HepG2 (cell line): ENCODE data around the gene C22orf31. TPM values are rescaled to one million over a fixed set of nuclear protein-coding genes. Genes with fewer than 3 reads are reported as not detected.

Source experiments
- ATAC-seq: fragments of 200-7000 bp; cut with Tn5 transposase; 3 replicates; pipeline ENCODE4 v1.9.1; 2020; ENCODE audit warnings: mild to moderate bottlenecking, moderate library complexity
- BruUV-seq: library from RNA; stranded (reverse); fragments of 400-500 nt; replicated peaks from 2 replicates; lab custom pipeline; 2021; lab: Mats Ljungman, UMichigan
- CTCF ChIA-PET: fragments of 300-600 bp; formaldehyde crosslinking; extraction: SDS; loops from one replicate; lab custom pipeline; 2021; ENCODE audit warnings: low total read pairs, inconsistent platforms, low intra/inter-chr PET ratio; lab: Yijun Ruan, JAX
- POLR2A ChIA-PET: fragments of 350-600 bp; sonication (Branson Sonifier 250); formaldehyde crosslinking; loops from one replicate; lab custom pipeline; 2020; ENCODE audit warnings: antibody characterized with exemption, inconsistent platforms; lab: Yijun Ruan, JAX
- DNase-seq: peaks from one replicate; pipeline ENCODE4 v3.0.0-alpha.2; 2015; ENCODE audit warnings: low spot score
- FAIRE-seq: peaks from 3 replicates; lab custom pipeline; 2011; peaks lifted over from hg19 to GRCh38; lab: Jason Lieb, UNC
- H2AFZ ChIP-seq: one replicate; pipeline ENCODE4 v1.6.1; 2011; ENCODE audit warnings: low read length, inconsistent platforms
- H3K27ac ChIP-seq: fragments of 300-600 bp; 3 replicates; pipeline ENCODE4 v1.8.0; 2011; ENCODE audit warnings: mixed run types, mild to moderate bottlenecking, mixed read lengths, low read length, inconsistent platforms; ENCODE audit not compliant: insufficient read depth; ENCODE audit errors: extremely low read length
- H3K27me3 ChIP-seq, 2 experiments: fragments of 200-600 bp in 1 of 2; 2 replicates in 1 of 2; 3 replicates in 1 of 2; pipeline versions ENCODE4 v1.6.0 to v1.8.0; 2011; ENCODE audit warnings: low read length in 2 of 2, mild to moderate bottlenecking in 2 of 2, moderate library complexity in 2 of 2, inconsistent platforms in 1 of 2; ENCODE audit not compliant: insufficient read depth in 2 of 2, control insufficient read depth in 1 of 2
- H3K36me3 ChIP-seq, 2 experiments: fragments of 200-600 bp in 1 of 2; replicated peaks in 1 of 2; 2 replicates in 1 of 2; 3 replicates in 1 of 2; pipeline versions ENCODE4 v1.5.1 to v1.8.0; 2011; ENCODE audit warnings: low read length in 2 of 2, inconsistent platforms in 1 of 2; ENCODE audit not compliant: insufficient read depth in 2 of 2, control insufficient read depth in 1 of 2
- H3K4me1 ChIP-seq: 2 replicates; pipeline ENCODE4 v1.5.1; 2012; ENCODE audit warnings: low read length, inconsistent platforms; ENCODE audit not compliant: insufficient read depth
- H3K4me2 ChIP-seq: 2 replicates; pipeline ENCODE4 v1.6.0; 2011; ENCODE audit warnings: low read depth, low read length, inconsistent platforms
- H3K4me3 ChIP-seq, 3 experiments: fragments of 200-600 bp in 1 of 3; sonication (generic), shearing (Covaris generic) in 1 of 3; replicated peaks in 1 of 3; 2 replicates each; pipeline ENCODE4 v1.5.1; 2011 to 2016; ENCODE audit warnings: low read length in 3 of 3, inconsistent platforms in 2 of 3, low read depth in 2 of 3, mild to moderate bottlenecking in 2 of 3, control low read depth in 1 of 3, mixed read lengths in 1 of 3; ENCODE audit not compliant: insufficient read depth in 1 of 3
- H3K79me2 ChIP-seq: one replicate; pipeline ENCODE4 v1.6.1; 2011; ENCODE audit warnings: low read length, inconsistent platforms; ENCODE audit not compliant: insufficient read depth
- H3K9ac ChIP-seq: 2 replicates; pipeline ENCODE4 v1.6.0; 2011; ENCODE audit warnings: mild to moderate bottlenecking, low read depth, low read length, inconsistent platforms; ENCODE audit not compliant: insufficient read depth
- H3K9me3 ChIP-seq: 2 replicates; pipeline ENCODE4 v1.5.1; 2012; ENCODE audit warnings: mild to moderate bottlenecking, low read length
- H4K20me1 ChIP-seq: 2 replicates; pipeline ENCODE4 v1.6.0; 2011; ENCODE audit warnings: inconsistent platforms, mild to moderate bottlenecking, low read length, moderate library complexity; ENCODE audit not compliant: insufficient read depth
- CAMTA2 ChIP-seq: sonication (generic); formaldehyde crosslinking; IDR thresholded peaks from 2 replicates; pipeline ENCODE4 v1.4.0; 2020; ENCODE audit warnings: mild to moderate bottlenecking, missing genetic modification reagents, borderline replicate concordance
- CEBPB ChIP-seq: IDR thresholded peaks from 2 replicates; pipeline ENCODE4 v1.6.1; 2011; ENCODE audit warnings: low read depth, low read length, improper control_type of control experiment, borderline replicate concordance
- CEBPG ChIP-seq: IDR thresholded peaks from 2 replicates; pipeline ENCODE4 v1.6.1; 2016
- HNF4A ChIP-seq: sonication (generic); formaldehyde crosslinking; IDR thresholded peaks from 2 replicates; pipeline ENCODE4 v1.4.0; 2020; ENCODE audit warnings: missing genetic modification reagents
- MAFF ChIP-seq: IDR thresholded peaks from 2 replicates; pipeline ENCODE4 v1.6.1; 2011; ENCODE audit warnings: low read depth, low read length, improper control_type of control experiment
- PATZ1 ChIP-seq: sonication (generic); formaldehyde crosslinking; IDR thresholded peaks from 2 replicates; pipeline ENCODE4 v1.4.0; 2020; ENCODE audit warnings: missing genetic modification reagents
- POLR2A ChIP-seq, 2 experiments: IDR thresholded peaks; 2 replicates each; pipeline ENCODE4 v1.6.1; 2011; ENCODE audit warnings: low read depth in 2 of 2, low read length in 2 of 2, mild to moderate bottlenecking in 1 of 2, moderate library complexity in 1 of 2; ENCODE audit not compliant: insufficient read depth in 1 of 2
- RBFOX2 ChIP-seq: fragments of 200-400 bp; formaldehyde crosslinking; IDR thresholded peaks from 2 replicates; pipeline ENCODE4 v1.6.1; 2017; ENCODE audit warnings: low read depth, mild to moderate bottlenecking, low read length
- SOX13 ChIP-seq, 3 experiments: fragments of 450-650 bp in 1 of 3; sonication (generic) in 1 of 3; formaldehyde crosslinking in 1 of 3; IDR thresholded peaks in 2 of 3; conservative IDR thresholded peaks in 1 of 3; 2 replicates each; pipeline versions ENCODE4 v1.5.0 to v1.6.1; 2016 to 2020; ENCODE audit warnings: antibody characterized with exemption in 1 of 3, mild to moderate bottlenecking in 1 of 3, missing compliant biosample characterization in 1 of 3, missing genetic modification reagents in 1 of 3, moderate library complexity in 1 of 3
- SOX5 ChIP-seq: IDR thresholded peaks from 2 replicates; pipeline ENCODE4 v1.6.1; 2016; ENCODE audit warnings: borderline replicate concordance
- SRSF9 ChIP-seq: fragments of 200-400 bp; formaldehyde crosslinking; IDR thresholded peaks from 2 replicates; pipeline ENCODE4 v1.6.1; 2018; ENCODE audit warnings: borderline replicate concordance, mild to moderate bottlenecking, low read depth, low read length; ENCODE audit not compliant: insufficient read depth, poor library complexity, severe bottlenecking
- ZBTB37 ChIP-seq: sonication (generic); formaldehyde crosslinking; IDR thresholded peaks from 2 replicates; pipeline ENCODE4 v1.4.0; 2020; ENCODE audit warnings: mild to moderate bottlenecking, missing genetic modification reagents
- ZFP36 ChIP-seq: fragments of 150-350 bp; IDR thresholded peaks from 2 replicates; pipeline ENCODE4 v1.6.1; 2018; ENCODE audit warnings: borderline replicate concordance, low read length, low read depth; ENCODE audit not compliant: partially characterized antibody
- ZNF180 ChIP-seq: sonication (generic); formaldehyde crosslinking; IDR thresholded peaks from 2 replicates; pipeline ENCODE4 v1.4.0; 2020; ENCODE audit warnings: low read depth, missing genetic modification reagents, borderline replicate concordance
- ZNF207 ChIP-seq: fragments of 450-650 bp; IDR thresholded peaks from 2 replicates; pipeline ENCODE4 v1.6.1; 2016; ENCODE audit warnings: antibody characterized with exemption, borderline replicate concordance
- ZNF543 ChIP-seq: sonication (generic); formaldehyde crosslinking; IDR thresholded peaks from 2 replicates; pipeline ENCODE4 v1.4.0; 2020; ENCODE audit warnings: mild to moderate bottlenecking, missing genetic modification reagents
- WGBS: methylation state at CpG from one replicate; pipeline ENCODE4 v1.1.6; 2017; ENCODE audit warnings: low lambda C conversion rate; 5-methylcytosine and 5-hydroxymethylcytosine counted together
- in situ Hi-C: cut with HindIII; loops from 2 replicates; pipeline ENCODE4 v1.10.0; 2017; ENCODE audit warnings: low pct_unique_long_range_greater_than_20kb; ENCODE audit not compliant: extremely low pct_ligation_motif_present
- intact Hi-C: fragments of 100-400 bp; cut with micrococcal nuclease; formaldehyde crosslinking; loops from one replicate; pipeline ENCODE4 v1.10.0; 2022; ENCODE audit not compliant: unreplicated experiment
- polyA plus RNA-seq, 8 experiments: library from polyadenylated mRNA; depleted of rRNA in 3 of 8; stranded (reverse) in 7 of 8; unstranded in 1 of 8; fragments of >200 nt; fragmentation: Illumina TruSeq in 4 of 8; extraction: Trizol in 4 of 8; gene quantifications; 2 replicates each; pipeline versions ENCODE4 v1.2.1 to v1.2.3, GENCODE V29; 2011 to 2016; ENCODE audit warnings: low read depth in 4 of 8, missing spikeins in 1 of 8, mixed read lengths in 1 of 8; ENCODE audit not compliant: insufficient read depth in 1 of 8
- total RNA-seq, 5 experiments: library from RNA; depleted of rRNA; stranded (reverse); fragments of >200 nt; fragmentation: Illumina TruSeq; extraction: Trizol; gene quantifications; 2 replicates each; pipeline ENCODE4 v1.2.3, GENCODE V29; 2016; ENCODE audit warnings: low read depth in 1 of 5
- TF ChIP-seq, protein P1 (sequence below): sonication (generic); formaldehyde crosslinking; IDR thresholded peaks from 2 replicates; pipeline ENCODE4 v1.4.0; 2020; ENCODE audit warnings: mild to moderate bottlenecking, low read depth, missing genetic modification reagents
- TF ChIP-seq, protein P2 (sequence below): sonication (generic); formaldehyde crosslinking; IDR thresholded peaks from 2 replicates; pipeline ENCODE4 v1.4.0; 2020; ENCODE audit warnings: missing genetic modification reagents

C22orf31 gene
- total and polyA plus RNA-seq, 2 of the 13 experiments (the other 11 are each of a cell fraction or from before 2014, with no cell fraction given), result not detected

- intact Hi-C loops (loop anchor here (1.0 kb wide), 1 partner anchor 9 kb away; no protein-coding TSS in a partner anchor), in situ Hi-C loops (no loop called here)
- CTCF ChIA-PET, result no interaction called here
- no peak overlapping the region; the same call in 1 of the 2 replicates for H3K9ac ChIP-seq
- H2AFZ ChIP-seq, result peak overlapping the region; percentile 42
- DNase-seq, result peak; percentile 73
- H3K4me2 ChIP-seq, result peak overlapping the region; percentile 71
- H3K79me2 ChIP-seq, result no peaks in the 10 kb centered on the region
- BruUV-seq, result no TSS peak
- POLR2A ChIA-PET, result interaction anchor here (1.5 kb wide), 1 partner anchor 13 kb away, joined by 4 read pairs; no protein-coding TSS in a partner anchor
- H3K27ac ChIP-seq, result no peak overlapping the region
- H3K4me3 ChIP-seq, result peak overlapping the region in 2 of 3 experiments; percentile 24 to 26; a peak in 2 of 6 replicates
- no peaks in the 10 kb centered on the region for H4K20me1 ChIP-seq
- ATAC-seq, result peak; percentile 54
- H3K27me3 ChIP-seq, result 0 out of 5 replicates have a peak, but pooled peaks cover 0 to 1% of the 10 kb centered on the region in 2 experiments
- no peaks in the 10 kb centered on the region for H3K36me3 ChIP-seq
- no peaks in the 10 kb centered on the region for H3K9me3 ChIP-seq
- 5% methylated on average over 8 of the region's 8 CpGs for WGBS
- no peak for FAIRE-seq
- H3K4me1 ChIP-seq, result peaks cover 51% of the 10 kb centered on the region
- TF ChIP-seq ZNF180 (CRISPR knock-in tag) (no peak), SOX13 (IDR thresholded peaks at IDR 0.05) (no peak), SOX13 (CRISPR knock-in tag; conservative IDR thresholded peaks at IDR 0.05 in 1 of 2, IDR thresholded peaks at IDR 0.05 in 1 of 2) (peak in 1 of 2 experiments; percentile 34; a peak in 1 of 4 replicates), POLR2A (IDR thresholded peaks at IDR 0.05; ENCODE audit: insufficient read depth in 1 of 2, low read depth in 2 of 2, low read length in 2 of 2) (no peak), CEBPG (peak; percentile 43; the same call in 1 of the 2 replicates), ZNF207 (no peak), HNF4A (CRISPR knock-in tag) (no peak), ZNF543 (no peak), PATZ1 (CRISPR knock-in tag) (0 out of 2 replicates have a peak, but pooled peaks have one; percentile 18), MAFF (no peak), ZFP36 (no peak), ZBTB37 (CRISPR knock-in tag) (no peak), CEBPB (peak; percentile 64; the same call in 1 of the 2 replicates), RBFOX2 (no peak), SRSF9 (no peak), SOX5 (0 out of 2 replicates have a peak, but pooled peaks have one; percentile 13), CAMTA2 (CRISPR knock-in tag) (no peak)
- TF ChIP-seq, protein P1, sequence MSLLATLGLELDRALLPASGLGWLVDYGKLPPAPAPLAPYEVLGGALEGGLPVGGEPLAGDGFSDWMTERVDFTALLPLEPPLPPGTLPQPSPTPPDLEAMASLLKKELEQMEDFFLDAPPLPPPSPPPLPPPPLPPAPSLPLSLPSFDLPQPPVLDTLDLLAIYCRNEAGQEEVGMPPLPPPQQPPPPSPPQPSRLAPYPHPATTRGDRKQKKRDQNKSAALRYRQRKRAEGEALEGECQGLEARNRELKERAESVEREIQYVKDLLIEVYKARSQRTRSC (CRISPR knock-in tag), result no peak
- TF ChIP-seq, protein P2, sequence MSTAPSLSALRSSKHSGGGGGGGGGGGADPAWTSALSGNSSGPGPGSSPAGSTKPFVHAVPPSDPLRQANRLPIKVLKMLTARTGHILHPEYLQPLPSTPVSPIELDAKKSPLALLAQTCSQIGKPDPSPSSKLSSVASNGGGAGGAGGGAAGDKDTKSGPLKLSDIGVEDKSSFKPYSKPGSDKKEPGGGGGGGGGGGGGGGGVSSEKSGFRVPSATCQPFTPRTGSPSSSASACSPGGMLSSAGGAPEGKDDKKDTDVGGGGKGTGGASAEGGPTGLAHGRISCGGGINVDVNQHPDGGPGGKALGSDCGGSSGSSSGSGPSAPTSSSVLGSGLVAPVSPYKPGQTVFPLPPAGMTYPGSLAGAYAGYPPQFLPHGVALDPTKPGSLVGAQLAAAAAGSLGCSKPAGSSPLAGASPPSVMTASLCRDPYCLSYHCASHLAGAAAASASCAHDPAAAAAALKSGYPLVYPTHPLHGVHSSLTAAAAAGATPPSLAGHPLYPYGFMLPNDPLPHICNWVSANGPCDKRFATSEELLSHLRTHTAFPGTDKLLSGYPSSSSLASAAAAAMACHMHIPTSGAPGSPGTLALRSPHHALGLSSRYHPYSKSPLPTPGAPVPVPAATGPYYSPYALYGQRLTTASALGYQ, result no peak
Measured at GRCh38 chr22:29062286-29062821, 723 bp upstream of the C22orf31 start.
